Kidney (tissue), 14 donors: ENCODE results near the gene PTF1A. TPM values are rescaled to one million over a fixed set of nuclear protein-coding genes. Genes with fewer than 3 reads are reported as not detected.

Experiments
- DNase-seq, 5 donors: peaks; one replicate each; pipeline ENCODE4 v3.0.0-alpha.2; 2013 to 2020
- FAIRE-seq: peaks from 2 replicates; lab custom pipeline; 2012; peaks lifted over from hg19 to GRCh38; lab: Jason Lieb, UNC
- H3K27ac ChIP-seq, 2 donors: one replicate each; pipeline ENCODE4 v1.7.0; 2013; ENCODE audit warnings: low read depth in 2 of 2, low read length in 2 of 2, inconsistent platforms in 1 of 2
- H3K27me3 ChIP-seq: one replicate; pipeline ENCODE4 v1.7.1; 2013; ENCODE audit warnings: low read length, inconsistent platforms; ENCODE audit not compliant: control insufficient read depth, insufficient read depth
- H3K36me3 ChIP-seq, 3 donors: one replicate each; pipeline versions ENCODE4 v1.7.0 to v1.7.1; 2013; ENCODE audit warnings: low read length in 3 of 3, control low read depth in 1 of 3, inconsistent platforms in 1 of 3; ENCODE audit not compliant: insufficient read depth in 3 of 3, control insufficient read depth in 2 of 3
- H3K4me1 ChIP-seq, 3 donors: one replicate each; pipeline versions ENCODE4 v1.7.0 to v1.7.1; 2013; ENCODE audit warnings: low read length in 3 of 3, inconsistent platforms in 1 of 3, low read depth in 1 of 3; ENCODE audit not compliant: control insufficient read depth in 2 of 3, insufficient read depth in 2 of 3
- H3K4me3 ChIP-seq, 3 donors: one replicate each; pipeline versions ENCODE4 v1.7.0 to v1.8.1; 2013; ENCODE audit warnings: low read length in 3 of 3, control low read depth in 1 of 3, inconsistent platforms in 1 of 3
- H3K9ac ChIP-seq, 3 donors: one replicate each; pipeline versions ENCODE4 v1.7.0 to v1.7.1; 2013; ENCODE audit warnings: low read length in 3 of 3, control low read depth in 1 of 3, inconsistent platforms in 1 of 3
- H3K9me3 ChIP-seq, 3 donors: one replicate each; pipeline versions ENCODE4 v1.7.0 to v1.7.1; 2013; ENCODE audit warnings: low read length in 3 of 3, control low read depth in 1 of 3, inconsistent platforms in 1 of 3; ENCODE audit not compliant: control insufficient read depth in 2 of 3, insufficient read depth in 1 of 3
- CTCF ChIP-seq: IDR thresholded peaks from 3 replicates; pipeline ENCODE4 v1.5.1; 2012; ENCODE audit warnings: mild to moderate bottlenecking, moderate library complexity, borderline replicate concordance; ENCODE audit not compliant: insufficient read depth; ENCODE audit errors: extremely low read depth
- intact Hi-C: fragments of 100-400 bp; cut with DNase I; formaldehyde crosslinking; loops from one replicate; pipeline ENCODE4 v1.11.1; 2022
- polyA plus RNA-seq: library from polyadenylated mRNA; stranded (reverse); fragments of 350-450 nt; fragmentation: Illumina TruSeq; extraction: RNeasy Lipid Tissue Mini Kit (QIAGEN cat#74804); gene quantifications from one replicate; pipeline ENCODE4 v1.2.3, GENCODE V29; 2014; ENCODE audit warnings: low read depth, low replicate concordance; ENCODE audit not compliant: insufficient read depth
- total RNA-seq: library from RNA; stranded (reverse); fragmentation: NEBNext Ultra II Directional; extraction: Animal tissue kit (Norgen Biotek cat#: 25700); gene quantifications from one replicate; pipeline ENCODE4 v1.2.1, GENCODE V29; 2021
- donor health status: control.
- donor health status: control.
- donor health status: control.
- donor health status: control.
- donor health status: control.
- donor health status: DM: yes; HTN: yes; CAD: no.
- donor health status: Normal renal cell carcinoma (clear cell type).

The PTF1A gene
- total and polyA plus RNA-seq, 2 donors from 2014 or later, result not detected

- no peak for DNase-seq
- H3K9ac ChIP-seq, result no peak overlapping the region
- H3K27me3 ChIP-seq, result peaks cover 71% of the 10 kb centered on the region
- no peak for FAIRE-seq
- TF ChIP-seq CTCF, result no peak
- intact Hi-C loops, result no loop called here
- no peak overlapping the region for H3K4me3 ChIP-seq
- no peaks in the 10 kb centered on the region for H3K9me3 ChIP-seq
- no peaks in the 10 kb centered on the region for H3K4me1 ChIP-seq
- no peak overlapping the region for H3K27ac ChIP-seq
- H3K36me3 ChIP-seq, result no peaks in the 10 kb centered on the region
These were observed 8.5 kb downstream of the PTF1A start for GRCh38 chr10:23200586-23200985.

- no peak overlapping the region for H3K9ac ChIP-seq
- no peak for DNase-seq
- no peak for TF ChIP-seq CTCF
These were observed 9.0 kb downstream of the PTF1A start for GRCh38 chr10:23200997-23201652.

GRCh38 chr10:23201837-23202236 lies 9.7 kb downstream of the PTF1A start:
- Histone ChIP-seq H3K9ac (no peak overlapping the region), H3K27ac (no peak overlapping the region), H3K27me3 (peaks cover 59% of the 10 kb centered on the region), H3K4me3 (no peak overlapping the region), H3K9me3 (no peaks in the 10 kb centered on the region), H3K36me3 (no peaks in the 10 kb centered on the region), H3K4me1 (no peaks in the 10 kb centered on the region)
- TF ChIP-seq CTCF, result no peak
- DNase-seq (no peak), FAIRE-seq (no peak)
- intact Hi-C loops, result no loop called here

More at GRCh38 chr10:23200997-23201652, 9.0 kb downstream of the PTF1A start:
- Histone ChIP-seq H3K27ac (no peak overlapping the region), H3K4me1 (no peaks in the 10 kb centered on the region), H3K4me3 (no peak overlapping the region), H3K36me3 (no peaks in the 10 kb centered on the region), H3K27me3 (peaks cover 66% of the 10 kb centered on the region), H3K9me3 (no peaks in the 10 kb centered on the region)
- intact Hi-C loops, result no loop called here
- no peak for FAIRE-seq
